GM06990 (cell line): ENCODE results near the gene L1CAM.

Source experiments
- DNase-seq: peaks from one replicate; pipeline ENCODE4 v3.0.0-alpha.2; 2011; ENCODE audit not compliant: insufficient read length; ENCODE audit errors: extremely low read depth
- H3K27me3 ChIP-seq: replicated peaks from 2 replicates; pipeline ENCODE4 v1.6.0; 2011; ENCODE audit warnings: low read length; ENCODE audit not compliant: control insufficient read depth, insufficient read depth
- H3K36me3 ChIP-seq: 2 replicates; pipeline ENCODE4 v1.5.1; 2011; ENCODE audit warnings: low read length; ENCODE audit not compliant: control insufficient read depth, insufficient read depth
- H3K4me3 ChIP-seq: replicated peaks from 2 replicates; pipeline ENCODE4 v1.5.1; 2011; ENCODE audit warnings: low read depth, mild to moderate bottlenecking, control low read depth, low read length
- CTCF ChIP-seq: IDR thresholded peaks from 2 replicates; pipeline ENCODE4 v1.5.1; 2011; ENCODE audit warnings: low read length, control low read depth, mild to moderate bottlenecking, inconsistent platforms; ENCODE audit not compliant: insufficient read depth, poor library complexity, severe bottlenecking

Gene L1CAM

GRCh38 chrX:153921511-153922446 lies 35.8 kb upstream of the L1CAM start:
- H3K27me3 ChIP-seq = no peaks in the 10 kb centered on the region
- no peak for DNase-seq
- no peak for TF ChIP-seq CTCF
- peaks cover 10% of the 10 kb centered on the region for H3K36me3 ChIP-seq
- no peak overlapping the region for H3K4me3 ChIP-seq

DNA sequence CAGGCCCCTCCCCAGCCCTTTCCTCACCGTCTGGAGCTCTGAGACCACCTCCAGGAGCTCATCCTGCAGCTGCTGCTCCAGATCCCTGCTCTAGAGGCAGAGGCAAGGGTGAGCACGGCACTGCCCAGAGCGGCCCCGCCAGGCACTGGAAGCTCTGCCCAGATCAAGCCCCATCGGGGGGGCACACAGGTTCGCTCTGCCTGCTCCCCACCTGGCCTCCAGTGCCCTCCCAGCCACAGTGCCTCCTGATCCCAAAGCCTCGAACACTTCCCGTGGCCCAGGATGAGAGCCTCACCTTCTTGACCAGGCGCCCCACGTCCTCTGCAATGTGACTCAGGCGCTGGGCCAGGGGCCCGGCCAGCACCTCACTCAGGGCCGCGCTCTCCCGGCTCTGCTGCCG lies 35.1 kb upstream of the L1CAM start:
- peaks cover 10% of the 10 kb centered on the region for H3K36me3 ChIP-seq
- no peaks in the 10 kb centered on the region for H3K27me3 ChIP-seq
- TF ChIP-seq CTCF = no peak
- no peak for DNase-seq
- H3K4me3 ChIP-seq = no peak overlapping the region

DNA sequence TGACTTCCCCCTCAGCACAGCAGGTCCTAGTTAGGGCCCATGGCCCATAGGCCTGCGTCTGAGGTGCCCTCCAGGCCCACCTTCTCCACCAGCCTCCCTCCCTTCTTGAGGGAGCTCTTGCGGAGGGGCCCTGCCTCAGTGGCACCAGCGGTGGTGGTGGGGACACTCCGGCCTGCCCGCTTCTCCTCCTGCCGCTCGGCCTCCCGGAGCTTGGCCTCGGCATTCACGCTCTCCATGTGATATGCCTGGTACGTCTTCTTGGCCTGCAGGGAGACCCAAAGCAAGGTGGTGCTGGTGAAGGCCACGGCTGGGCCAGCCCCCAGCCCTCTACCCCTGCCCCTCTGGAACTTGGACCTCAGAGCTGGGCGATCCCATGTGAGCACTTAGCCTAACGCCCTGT lies 34.6 kb upstream of the L1CAM start:
- peaks cover 10% of the 10 kb centered on the region for H3K36me3 ChIP-seq
- H3K27me3 ChIP-seq = no peaks in the 10 kb centered on the region
- no peak overlapping the region for H3K4me3 ChIP-seq
- TF ChIP-seq CTCF = no peak
- peak; percentile 4 for DNase-seq

DNA sequence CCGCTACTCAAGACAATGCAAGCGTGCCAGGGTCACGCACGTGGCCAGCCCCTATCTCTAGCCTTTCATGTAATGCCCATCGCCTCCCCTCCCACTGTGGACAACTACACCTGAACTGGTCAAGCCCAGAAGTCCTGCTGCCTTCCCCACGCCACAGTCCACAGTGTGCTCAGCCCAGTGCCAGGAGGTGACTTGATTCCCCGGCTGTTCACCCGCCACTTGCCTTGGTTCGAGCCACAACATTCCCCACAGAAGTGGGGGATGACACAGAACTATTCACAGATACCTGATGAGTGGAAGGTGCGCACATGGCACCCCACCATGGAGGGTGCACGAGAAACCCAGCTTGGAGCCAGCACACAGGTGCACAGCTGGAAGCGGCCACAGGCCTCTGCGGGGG lies 33.3 kb upstream of the L1CAM start:
- Histone ChIP-seq H3K27me3 (no peaks in the 10 kb centered on the region), H3K36me3 (peaks cover 11% of the 10 kb centered on the region), H3K4me3 (no peak overlapping the region)
- DNase-seq = no peak
- TF ChIP-seq CTCF = no peak

DNA sequence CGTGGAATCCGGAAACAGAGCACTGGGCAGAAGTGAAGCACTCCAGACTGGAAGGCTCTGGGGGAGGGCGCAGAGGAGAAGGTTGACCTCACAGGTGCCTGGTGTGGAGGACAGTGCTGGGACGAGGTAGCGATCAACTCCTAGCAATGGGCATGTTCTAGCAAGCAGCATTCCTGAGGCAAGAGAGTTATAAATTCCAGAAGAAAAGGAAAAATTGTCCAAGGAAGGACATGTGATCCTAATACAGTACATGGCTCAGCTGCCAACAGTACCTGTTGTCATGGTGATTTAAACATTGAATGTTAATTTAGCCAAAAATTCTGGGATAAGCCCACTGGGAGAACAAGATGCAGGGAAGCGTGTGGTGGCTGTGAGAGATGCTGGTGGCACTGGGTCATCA lies 31.9 kb upstream of the L1CAM start:
- Histone ChIP-seq H3K36me3 (peaks cover 11% of the 10 kb centered on the region), H3K27me3 (no peaks in the 10 kb centered on the region), H3K4me3 (no peak overlapping the region)
- TF ChIP-seq CTCF = no peak
- no peak for DNase-seq
